T-helper 2 cell treated with Interferon-gamma antibody and Interleukin-4, amounts not matched to agents 100 ng/mL and 5 ng/mL, for 36 hours (primary cell): ENCODE results near the gene MTR. TPM values are rescaled to one million over a fixed set of nuclear protein-coding genes. Genes with fewer than 3 reads are reported as not detected.

Experiments
- intact Hi-C: fragments of 100-400 bp; cut with micrococcal nuclease; formaldehyde crosslinking; loops from one replicate; pipeline ENCODE4 v1.15.1; 2023
- total RNA-seq: library from RNA; stranded (reverse); gene quantifications from 2 replicates; pipeline ENCODE4 v1.2.3, GENCODE V29; 2022

MTR gene
- 39.9 and 40.6 TPM in 2 replicates for total RNA-seq

DNA sequence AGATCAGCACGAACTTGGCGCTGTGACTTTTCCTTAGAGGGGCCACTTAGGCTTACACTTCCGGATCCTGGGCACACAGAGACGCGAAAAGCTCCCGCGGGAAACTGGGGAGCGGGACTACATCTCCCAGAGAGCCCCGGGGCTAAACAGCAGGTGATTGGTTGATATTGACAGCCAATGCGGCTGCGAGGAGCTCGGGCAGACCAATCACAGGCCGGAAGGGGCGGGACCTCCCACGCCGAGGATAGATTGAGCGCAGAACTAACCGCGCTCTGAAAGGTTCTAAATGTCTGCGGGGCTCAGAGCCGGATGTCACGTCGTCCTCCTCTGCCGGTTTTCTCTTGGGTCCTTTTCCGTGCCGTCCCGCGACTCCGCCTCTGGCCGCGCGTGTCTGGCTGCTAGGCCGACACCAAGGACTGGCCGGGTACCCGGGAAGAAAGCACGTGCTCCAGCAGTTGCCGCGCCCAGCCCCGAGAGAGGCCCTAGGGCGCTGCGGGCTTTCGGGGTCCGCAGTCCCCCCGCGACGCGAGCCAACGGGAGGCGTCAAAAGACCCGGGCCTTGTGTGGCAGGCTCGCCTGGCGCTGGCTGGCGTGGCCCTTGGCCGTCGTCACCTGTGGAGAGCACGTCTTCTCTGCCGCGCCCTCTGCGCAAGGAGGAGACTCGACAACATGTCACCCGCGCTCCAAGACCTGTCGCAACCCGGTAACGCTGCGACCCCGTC lies at the start of gene MTR:
MTR (plus strand) TSS at position 258 of the 722 bp plus-strand sequence; CDS start at position 670, 412 bp downstream.
- intact Hi-C loops = loop anchor here (1.0 to 10.0 kb wide), 8 partner anchors 72 to 928 kb away; partner anchors contain the start of genes ACTN2, EDARADD, HEATR1 and LYST

DNA sequence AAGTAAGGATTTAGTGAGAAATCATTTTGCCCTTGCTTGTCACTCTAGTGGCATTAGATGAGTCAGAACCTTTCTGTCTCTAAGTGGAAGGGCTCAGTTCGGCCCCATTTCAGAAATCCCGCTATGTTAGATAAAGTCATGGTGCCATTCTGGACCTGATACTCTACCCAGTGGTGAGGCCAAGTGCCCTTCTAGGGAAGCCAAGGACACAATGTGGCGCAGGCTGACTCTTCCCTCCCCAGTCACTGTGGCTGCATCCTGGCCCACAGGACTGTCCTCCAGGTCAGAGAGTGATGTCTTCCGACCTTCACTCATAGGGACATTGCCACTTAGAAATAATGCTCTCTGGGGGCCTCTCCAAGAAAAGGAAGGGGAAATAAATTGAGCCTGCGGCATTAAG lies 48.3 kb upstream of the MTR start:
- intact Hi-C loops = no loop called here

DNA sequence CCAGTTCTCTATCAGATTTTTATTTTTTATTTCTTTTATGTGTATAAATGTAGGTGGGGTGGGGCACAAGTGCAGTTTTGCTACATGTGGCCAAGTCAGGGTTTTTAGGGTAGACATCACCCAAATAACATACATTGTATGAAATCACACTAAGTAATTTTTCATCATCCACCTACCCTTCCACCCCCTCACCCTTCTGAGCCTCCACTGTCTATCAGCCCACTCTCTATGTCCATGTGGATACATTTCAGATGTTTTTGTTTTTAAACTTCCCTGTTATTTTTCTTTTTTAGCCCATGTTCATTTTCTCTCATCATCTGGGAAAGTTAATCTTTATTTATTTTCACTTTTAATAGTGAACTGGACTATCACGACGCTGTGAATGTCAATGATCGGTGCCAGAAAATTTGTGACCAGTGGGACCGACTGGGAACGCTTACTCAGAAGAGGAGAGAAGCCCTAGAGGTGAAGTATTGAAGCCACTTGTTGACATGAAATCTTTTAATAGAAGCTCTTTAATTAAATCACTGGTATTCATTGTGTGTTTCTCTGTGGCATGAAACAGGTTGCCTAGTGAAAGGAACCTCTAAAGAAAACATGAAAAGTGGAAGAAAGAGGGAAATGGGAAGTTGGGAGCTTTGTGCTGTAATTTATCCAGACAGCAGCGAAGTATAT lies 47.6 kb upstream of the MTR start:
- intact Hi-C loops = no loop called here

DNA sequence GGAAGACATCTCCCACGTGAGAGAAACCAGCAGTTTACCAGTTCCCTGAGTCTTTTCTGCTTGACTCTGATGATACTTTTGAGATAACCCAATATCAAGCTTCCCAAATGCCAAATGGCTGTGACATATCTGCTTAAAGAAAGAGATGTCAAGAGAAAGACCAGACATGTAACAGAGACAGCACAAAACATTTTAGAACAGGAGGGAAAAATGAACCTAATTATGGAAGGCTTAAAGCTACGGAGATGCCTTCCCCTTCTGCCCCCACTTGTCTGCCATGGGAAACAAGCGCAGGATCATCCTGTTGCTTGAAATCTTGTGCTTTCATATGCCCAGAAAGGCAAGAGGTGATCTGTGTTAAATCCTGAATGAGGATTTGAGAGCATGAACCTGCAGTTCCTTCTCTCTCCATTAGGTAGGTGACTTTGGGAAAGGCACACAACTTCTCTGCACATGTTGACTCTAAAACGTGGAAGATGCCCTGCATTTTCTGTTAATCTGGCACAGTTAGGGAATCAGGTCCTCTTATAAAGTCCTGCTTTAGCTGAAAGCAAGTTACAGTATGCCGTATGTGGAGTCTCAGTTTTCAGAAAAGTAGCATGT lies 46.7 kb upstream of the MTR start:
- intact Hi-C loops = no loop called here

DNA sequence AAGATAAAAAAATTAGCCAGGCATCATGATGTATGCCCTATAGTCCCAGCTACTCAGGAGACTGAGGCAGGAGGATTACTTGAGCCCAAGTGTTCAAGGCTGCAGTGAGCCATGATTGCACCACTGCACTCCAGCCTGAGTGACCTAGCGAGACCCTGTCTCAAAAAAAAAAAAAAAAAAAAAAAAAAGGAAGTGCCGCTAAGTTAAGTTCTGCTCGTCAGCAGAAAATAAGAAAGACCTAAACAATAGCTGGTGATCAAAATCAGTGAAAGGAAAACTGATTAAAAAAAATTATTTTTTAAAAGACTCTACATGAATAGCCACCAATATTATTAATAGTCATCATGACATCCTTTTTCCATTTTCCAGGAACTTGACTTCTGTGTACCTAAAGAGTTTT lies 44.2 kb upstream of the MTR start:
- intact Hi-C loops = no loop called here

DNA sequence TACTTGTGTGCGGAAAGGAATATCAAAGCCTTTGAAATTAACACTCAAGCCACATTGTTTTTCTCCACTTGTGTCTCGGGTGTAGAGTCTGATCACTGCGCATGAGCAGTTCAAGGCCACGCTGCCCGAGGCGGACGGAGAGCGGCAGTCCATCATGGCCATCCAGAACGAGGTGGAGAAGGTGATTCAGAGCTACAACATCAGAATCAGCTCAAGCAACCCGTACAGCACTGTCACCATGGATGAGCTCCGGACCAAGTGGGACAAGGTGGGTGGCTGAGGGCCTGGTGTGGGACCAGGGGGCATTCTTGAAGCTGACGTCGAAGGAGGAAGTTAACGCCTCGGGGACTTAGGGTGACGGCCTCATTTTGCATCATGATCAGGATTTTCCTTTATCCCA lies 43.7 kb upstream of the MTR start:
- intact Hi-C loops = no loop called here

- intact Hi-C loops = no loop called here
Measured at GRCh38 chr1:236751935-236752334, 43.2 kb upstream of the MTR start.

GRCh38 chr1:236753516-236753915 lies 41.6 kb upstream of the MTR start:
- intact Hi-C loops = no loop called here

DNA sequence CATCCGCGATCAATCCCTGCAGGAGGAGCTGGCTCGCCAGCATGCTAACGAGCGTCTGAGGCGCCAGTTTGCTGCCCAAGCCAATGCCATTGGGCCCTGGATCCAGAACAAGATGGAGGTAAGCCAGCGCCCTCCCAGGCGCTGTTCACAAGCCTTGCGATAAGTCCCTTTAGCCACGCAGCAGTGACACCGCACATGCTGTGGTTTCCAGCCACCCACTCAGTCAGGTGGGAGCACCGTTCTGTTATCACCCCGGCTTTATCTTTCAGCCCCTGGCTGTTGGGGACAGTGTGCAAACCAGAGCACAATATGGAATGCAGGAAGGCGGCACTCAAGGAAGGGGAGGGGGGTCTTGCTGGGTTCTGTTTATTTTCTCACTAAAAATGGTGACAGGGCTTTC lies 41.1 kb upstream of the MTR start:
- intact Hi-C loops = no loop called here

GRCh38 chr1:236754525-236755210 lies 40.4 kb upstream of the MTR start:
- intact Hi-C loops = loop anchor here (5.0 kb wide), 1 partner anchor 652 kb away; no protein-coding TSS in a partner anchor

GRCh38 chr1:236757640-236758039 lies 37.5 kb upstream of the MTR start:
- intact Hi-C loops = loop anchor here (5.0 kb wide), 1 partner anchor 655 kb away; no protein-coding TSS in a partner anchor

DNA sequence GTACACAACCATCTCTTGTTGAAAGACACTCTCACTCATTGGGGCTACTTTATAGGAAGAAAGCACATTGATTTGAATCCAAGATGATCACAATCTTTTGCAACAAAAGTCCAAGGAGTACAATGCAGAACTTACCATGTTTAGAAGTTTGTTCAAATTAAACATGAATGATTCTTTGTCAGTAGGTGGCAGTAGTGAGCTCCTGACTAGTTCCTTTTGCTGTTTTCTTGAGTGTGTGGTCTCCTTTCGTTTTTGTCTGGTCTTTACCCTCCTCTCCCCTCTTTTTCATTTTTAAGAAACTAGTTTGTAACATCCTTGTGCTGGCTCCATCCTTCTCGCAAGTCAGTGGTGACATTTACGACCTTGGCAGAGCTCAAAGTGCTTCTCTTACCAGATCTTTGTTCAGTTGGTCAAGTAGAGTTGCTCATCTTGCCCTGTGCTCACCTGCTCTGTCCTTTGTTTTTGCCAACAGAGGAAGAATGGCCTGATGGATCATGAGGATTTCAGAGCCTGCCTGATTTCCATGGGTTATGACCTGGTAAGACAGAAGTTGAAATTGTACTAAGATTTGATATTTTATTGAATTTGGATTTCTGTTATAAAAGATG lies 35.7 kb upstream of the MTR start:
- intact Hi-C loops = loop anchor here (1.0 to 5.0 kb wide), 3 partner anchors 110 to 657 kb away; no protein-coding TSS in a partner anchor

DNA sequence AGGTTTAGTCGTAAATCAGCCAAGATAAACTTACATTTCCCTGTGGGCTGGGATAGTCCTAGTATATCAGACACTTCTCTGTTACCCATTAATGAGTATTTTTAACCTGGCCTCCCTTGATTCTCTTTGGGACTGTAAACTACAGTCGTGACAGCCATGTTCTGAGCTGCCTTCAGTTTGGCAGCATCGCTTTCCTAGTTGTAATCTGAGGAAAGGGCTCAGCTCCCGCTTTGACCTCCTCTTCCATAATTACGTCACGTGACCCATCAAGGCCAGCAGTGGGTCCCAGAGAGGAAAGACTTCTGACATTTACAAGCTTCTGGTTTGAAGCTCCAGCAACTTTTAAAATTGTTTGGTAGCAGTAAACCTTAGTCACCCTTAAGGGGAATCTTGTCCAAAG lies 34.6 kb upstream of the MTR start:
- intact Hi-C loops = no loop called here

DNA sequence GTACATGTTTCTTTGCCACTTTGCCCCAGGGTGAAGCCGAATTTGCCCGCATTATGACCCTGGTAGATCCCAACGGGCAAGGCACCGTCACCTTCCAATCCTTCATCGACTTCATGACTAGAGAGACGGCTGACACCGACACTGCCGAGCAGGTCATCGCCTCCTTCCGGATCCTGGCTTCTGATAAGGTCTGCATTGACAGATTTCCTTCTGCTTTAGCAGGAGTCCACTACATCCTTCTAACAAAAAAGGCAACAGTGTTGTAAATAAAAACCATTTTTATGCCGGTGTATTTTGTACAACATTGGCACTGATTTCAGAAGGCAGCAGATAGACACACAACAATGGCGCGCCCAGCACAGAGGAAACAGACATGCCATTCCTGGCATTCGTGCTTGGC lies 34.1 kb upstream of the MTR start:
- intact Hi-C loops = no loop called here

- intact Hi-C loops = no loop called here
Measured at GRCh38 chr1:236761397-236762132, 33.5 kb upstream of the MTR start.

GRCh38 chr1:236762410-236762809 lies 32.7 kb upstream of the MTR start:
- intact Hi-C loops = no loop called here

- intact Hi-C loops = no loop called here
Measured at GRCh38 chr1:236765831-236766230, 29.3 kb upstream of the MTR start.

DNA sequence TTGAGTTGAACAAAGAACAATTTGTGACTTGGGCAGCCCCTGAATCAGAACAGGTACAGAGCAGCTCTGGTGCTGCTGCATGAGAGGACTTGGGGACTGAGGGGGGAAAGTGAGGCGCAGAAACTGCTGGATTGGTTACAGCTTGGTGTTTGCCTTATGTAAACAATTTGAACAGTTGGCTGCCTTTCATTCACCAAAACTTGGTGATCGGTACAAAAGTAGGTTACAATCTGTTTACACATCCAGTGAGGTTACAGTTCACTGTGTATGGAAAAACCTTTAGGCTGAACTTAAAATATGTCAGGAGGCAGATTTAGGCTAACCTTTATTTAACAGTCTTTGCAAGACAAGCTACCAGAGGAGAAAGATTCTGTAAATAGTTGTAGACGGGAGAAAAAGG lies 28.6 kb upstream of the MTR start:
- intact Hi-C loops = no loop called here

GRCh38 chr1:236767276-236767675 lies 27.8 kb upstream of the MTR start:
- intact Hi-C loops = no loop called here

DNA sequence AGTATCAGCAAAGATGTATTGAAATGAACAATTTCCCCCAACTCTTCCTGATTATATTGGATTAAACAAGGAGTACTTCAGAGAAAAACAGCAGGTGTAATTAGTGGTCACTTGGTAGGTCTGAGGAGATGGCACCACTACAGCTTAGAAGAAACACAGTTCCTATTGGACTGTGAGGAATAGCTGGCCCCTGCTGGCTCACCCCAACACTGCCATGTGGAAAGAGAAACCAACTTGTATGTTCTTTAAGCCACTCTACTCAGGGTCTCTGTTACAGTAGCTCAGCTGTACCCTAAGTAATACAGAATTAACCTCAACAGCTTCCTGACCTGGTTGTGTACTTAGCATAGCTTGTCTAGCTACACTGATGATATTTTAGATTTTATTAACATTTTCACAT lies 26.5 kb upstream of the MTR start:
- intact Hi-C loops = no loop called here

GRCh38 chr1:236773919-236774318 lies 21.2 kb upstream of the MTR start:
- intact Hi-C loops = no loop called here
